Osteoblast (primary cell): ENCODE measurements around the gene TCTN2. TPM values are rescaled to one million over a fixed set of nuclear protein-coding genes. Genes with fewer than 3 reads are reported as not detected.

Experiments
- DNase-seq: peaks from one replicate; pipeline ENCODE4 v3.0.0; 2011; ENCODE audit warnings: low spot score, mixed read lengths; ENCODE audit not compliant: insufficient read length; ENCODE audit errors: missing footprints
- H2AFZ ChIP-seq: 2 replicates; pipeline ENCODE4 v1.6.0; 2011; ENCODE audit warnings: mild to moderate bottlenecking, low read length
- H3K27ac ChIP-seq: 2 replicates; pipeline ENCODE4 v1.5.1; 2011; ENCODE audit warnings: mild to moderate bottlenecking, low read depth, low read length, moderate library complexity
- H3K27me3 ChIP-seq: 2 replicates; pipeline ENCODE4 v1.6.0; 2012; ENCODE audit warnings: mild to moderate bottlenecking, control low read depth, inconsistent platforms, low read length, moderate library complexity; ENCODE audit not compliant: insufficient read depth
- H3K36me3 ChIP-seq: 2 replicates; pipeline ENCODE4 v1.5.1; 2011; ENCODE audit warnings: mild to moderate bottlenecking, low read length, control low read depth, moderate library complexity; ENCODE audit not compliant: insufficient read depth
- H3K4me1 ChIP-seq: 2 replicates; pipeline ENCODE4 v1.5.1; 2011; ENCODE audit warnings: mild to moderate bottlenecking, low read length, control low read depth, moderate library complexity; ENCODE audit not compliant: insufficient read depth
- H3K4me2 ChIP-seq: 2 replicates; pipeline ENCODE4 v1.6.0; 2011; ENCODE audit warnings: mild to moderate bottlenecking, low read length; ENCODE audit not compliant: insufficient read depth
- H3K4me3 ChIP-seq: fragments of 200-600 bp; sonication (generic); 3 replicates; pipeline ENCODE4 v1.5.1; 2012; ENCODE audit warnings: mild to moderate bottlenecking, low read length, inconsistent platforms; ENCODE audit not compliant: insufficient read depth
- H3K79me2 ChIP-seq: 2 replicates; pipeline ENCODE4 v1.6.0; 2012; ENCODE audit warnings: mild to moderate bottlenecking, low read length, control low read depth, inconsistent platforms; ENCODE audit not compliant: insufficient read depth
- H3K9me3 ChIP-seq: 2 replicates; pipeline ENCODE4 v1.5.1; 2011; ENCODE audit warnings: low read depth, low read length, control low read depth
- H4K20me1 ChIP-seq: 2 replicates; pipeline ENCODE4 v1.6.0; 2012; ENCODE audit warnings: mild to moderate bottlenecking, low read length, control low read depth; ENCODE audit not compliant: insufficient read depth
- CTCF ChIP-seq: IDR thresholded peaks from 2 replicates; pipeline ENCODE4 v1.5.1; 2011; ENCODE audit warnings: mild to moderate bottlenecking, low read depth, low read length, moderate library complexity; ENCODE audit errors: extremely low read depth
- total RNA-seq: library from RNA; depleted of rRNA; stranded (reverse); fragments of >200 nt; gene quantifications from 2 replicates; pipeline ENCODE4 v1.2.3, GENCODE V29; 2012

TCTN2 gene
- total RNA-seq, 1 donor: 23.5 TPM

- Histone ChIP-seq H3K9me3 (no peaks in the 10 kb centered on the region), H3K79me2 (no peaks in the 10 kb centered on the region), H3K4me2 (no peak overlapping the region), H3K27ac (no peak overlapping the region), H3K36me3 (peaks cover 35% of the 10 kb centered on the region), H3K27me3 (no peaks in the 10 kb centered on the region), H3K4me1 (peaks cover 4% of the 10 kb centered on the region), H4K20me1 (no peaks in the 10 kb centered on the region), H2AFZ (no peak overlapping the region), H3K4me3 (no peak overlapping the region)
- TF ChIP-seq CTCF: no peak
- peak; percentile 89 for DNase-seq
Measured at GRCh38 chr12:123748661-123749060, 77.7 kb downstream of the TCTN2 start.

- no peak overlapping the region for H2AFZ ChIP-seq
- no peaks in the 10 kb centered on the region for H3K27me3 ChIP-seq
- H4K20me1 ChIP-seq: no peaks in the 10 kb centered on the region
- TF ChIP-seq CTCF: no peak
- DNase-seq: no peak
- H3K79me2 ChIP-seq: no peaks in the 10 kb centered on the region
- no peaks in the 10 kb centered on the region for H3K9me3 ChIP-seq
- no peak overlapping the region for H3K27ac ChIP-seq
- H3K36me3 ChIP-seq: peaks cover 36% of the 10 kb centered on the region
- peaks cover 4% of the 10 kb centered on the region for H3K4me1 ChIP-seq
- H3K4me2 ChIP-seq: no peak overlapping the region
- no peak overlapping the region for H3K4me3 ChIP-seq
Measured at GRCh38 chr12:123749355-123749754, 78.4 kb downstream of the TCTN2 start.

- Histone ChIP-seq H3K4me3 (no peak overlapping the region), H3K27me3 (no peaks in the 10 kb centered on the region), H3K79me2 (no peaks in the 10 kb centered on the region), H3K4me1 (peaks cover 4% of the 10 kb centered on the region), H3K4me2 (no peak overlapping the region), H4K20me1 (no peaks in the 10 kb centered on the region), H3K36me3 (peaks cover 35% of the 10 kb centered on the region), H3K27ac (no peak overlapping the region), H2AFZ (no peak overlapping the region), H3K9me3 (no peaks in the 10 kb centered on the region)
- no peak for TF ChIP-seq CTCF
- DNase-seq: no peak
Measured at GRCh38 chr12:123750159-123750656, 79.3 kb downstream of the TCTN2 start.

- no peaks in the 10 kb centered on the region for H4K20me1 ChIP-seq
- peaks cover 7% of the 10 kb centered on the region for H3K4me1 ChIP-seq
- H3K79me2 ChIP-seq: no peaks in the 10 kb centered on the region
- H3K27me3 ChIP-seq: no peaks in the 10 kb centered on the region
- no peak overlapping the region for H2AFZ ChIP-seq
- DNase-seq: no peak
- no peak overlapping the region for H3K4me2 ChIP-seq
- TF ChIP-seq CTCF: no peak
- peaks cover 34% of the 10 kb centered on the region for H3K36me3 ChIP-seq
- H3K9me3 ChIP-seq: no peaks in the 10 kb centered on the region
- H3K27ac ChIP-seq: no peak overlapping the region
- no peak overlapping the region for H3K4me3 ChIP-seq
Measured at GRCh38 chr12:123752046-123752445, 81.1 kb downstream of the TCTN2 start.
